Prostate gland (tissue), 2 donors: ENCODE measurements around the gene PDGFC.

Experiments used
- CTCF ChIP-seq, 4 experiments: fragments of 200-600 bp in 2 of 4; fragments of 450-650 bp in 2 of 4; sonication (generic) in 2 of 4; IDR thresholded peaks; 1 replicate in 3 of 4; 2 replicates in 1 of 4; pipeline ENCODE4 v1.5.1; 2016 to 2019; ENCODE audit warnings: antibody characterized with exemption in 4 of 4, mild to moderate bottlenecking in 2 of 4, moderate library complexity in 2 of 4
- POLR2A ChIP-seq: fragments of 450-650 bp; IDR thresholded peaks from one replicate; pipeline ENCODE4 v1.6.1; 2016; ENCODE audit warnings: antibody characterized with exemption, mild to moderate bottlenecking
- POLR2AphosphoS5 ChIP-seq: sonication (generic); formaldehyde crosslinking; IDR thresholded peaks from one replicate; pipeline ENCODE4 v1.6.1; 2017; ENCODE audit warnings: antibody characterized with exemption

- TF ChIP-seq CTCF (IDR thresholded peaks at IDR 0.05), result no peak
- TF ChIP-seq POLR2A, result no peak
- no peak for TF ChIP-seq POLR2AphosphoS5
Observed at GRCh38 chr4:156790866-156791265, 180.7 kb downstream of the PDGFC start.
